ENCODE results near the gene ZFHX2. TPM values are rescaled to one million over a fixed set of nuclear protein-coding genes. Genes with fewer than 3 reads are reported as not detected.

ZFHX2 gene
- total and polyA plus RNA-seq, 2 of the 13 experiments (the other 11 are each of a cell fraction or from before 2014, with no cell fraction given), result 0.17 to 0.44 TPM

DNA sequence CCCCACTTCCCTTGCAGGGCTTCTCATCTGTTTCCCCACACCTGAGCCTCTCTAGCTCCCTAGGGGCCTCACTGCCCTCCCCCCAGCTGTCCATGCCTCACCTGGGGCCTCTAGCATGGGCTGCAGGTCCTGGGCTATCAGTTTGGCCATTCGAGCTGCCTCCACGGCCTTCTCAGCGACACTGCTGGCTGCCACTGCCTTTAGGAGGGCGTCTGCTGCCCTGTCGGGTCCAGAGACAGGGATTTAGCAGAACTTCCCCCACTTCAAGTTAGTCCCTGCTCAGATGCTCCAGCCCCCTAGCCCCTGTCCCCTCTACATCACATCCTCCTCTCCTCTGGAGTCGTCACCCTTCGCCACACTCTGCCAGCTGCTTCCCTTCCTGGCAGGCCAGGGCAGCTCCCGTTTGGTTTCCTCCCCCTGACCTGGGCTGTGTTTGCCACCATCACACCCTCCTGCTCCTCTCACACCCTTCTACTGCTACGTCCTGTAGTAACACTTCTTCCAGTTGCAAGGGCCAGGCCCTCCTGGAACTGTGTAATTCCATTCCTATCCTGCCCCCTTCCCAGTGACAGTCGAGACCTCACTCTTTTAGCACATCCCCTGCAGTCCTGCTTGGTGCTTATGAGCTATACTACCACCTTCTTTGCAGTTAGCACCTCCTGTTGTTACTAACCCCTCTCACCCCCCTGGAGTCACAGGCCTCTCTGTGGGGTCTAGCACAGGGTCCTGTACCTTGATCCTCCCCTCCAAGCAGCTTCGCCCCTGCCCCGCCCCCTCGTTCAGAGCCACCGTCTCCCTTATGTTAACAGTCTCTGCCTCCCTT, 20.3 kb upstream of the ZFHX2 start:
- 13% methylated on average over 14 of the region's 14 CpGs for WGBS (ENCODE audit: low lambda C conversion rate)
- H3K27me3 ChIP-seq (ENCODE audit: control insufficient read depth in 1 of 2, insufficient read depth in 2 of 2, low read length in 2 of 2), result peaks cover 2 to 8% of the 10 kb centered on the region in 2 experiments; a peak in 2 of 5 replicates
- no peaks in the 10 kb centered on the region for H3K9me3 ChIP-seq (ENCODE audit: low read length)
- peak; percentile 7 for ATAC-seq
- intact Hi-C loops (cut with micrococcal nuclease; ENCODE audit: unreplicated experiment), result no loop called here
- no peaks in the 10 kb centered on the region for H3K36me3 ChIP-seq (replicated peaks in 1 of 2; ENCODE audit: control insufficient read depth in 1 of 2, insufficient read depth in 2 of 2, low read length in 2 of 2)
- peak overlapping the region; percentile 27; the same call in 1 of the 2 replicates for H3K9ac ChIP-seq (ENCODE audit: insufficient read depth, low read depth, low read length)
- ChIA-PET POLR2A (interaction anchor here (1.0 to 6.5 kb wide), 12 partner anchors 9 to 250 kb away, joined by 5 to 113 read pairs (median 10); partner anchors contain the start of genes DHRS2, PABPN1 and THTPA), CTCF (ENCODE audit: low intra/inter-chr PET ratio, low total read pairs) (no interaction called here)
- no TSS peak for BruUV-seq (replicated peaks)
- peak overlapping the region; percentile 76 for H3K4me2 ChIP-seq (ENCODE audit: low read depth, low read length)
- peaks cover 3% of the 10 kb centered on the region for H3K79me2 ChIP-seq (ENCODE audit: insufficient read depth, low read length)
- H3K4me1 ChIP-seq (ENCODE audit: insufficient read depth, low read length), result peaks cover 53% of the 10 kb centered on the region
- no peaks in the 10 kb centered on the region for H4K20me1 ChIP-seq (ENCODE audit: insufficient read depth, low read length)
- peak overlapping the region; percentile 1 to 51 (median 5); a peak in 2 of 6 replicates for H3K4me3 ChIP-seq (replicated peaks in 1 of 3; ENCODE audit: insufficient read depth in 1 of 3, low read depth in 2 of 3, low read length in 3 of 3)
- no peak for FAIRE-seq
- no peak overlapping the region for H3K27ac ChIP-seq (ENCODE audit: extremely low read length, insufficient read depth, low read length)
- no peak for DNase-seq (ENCODE audit: low spot score)
- in situ Hi-C loops (cut with HindIII; ENCODE audit: extremely low pct_ligation_motif_present, low pct_unique_long_range_greater_than_20kb), result no loop called here
- peak overlapping the region; percentile 38 for H2AFZ ChIP-seq (ENCODE audit: low read length)
- TF ChIP-seq, protein P1, sequence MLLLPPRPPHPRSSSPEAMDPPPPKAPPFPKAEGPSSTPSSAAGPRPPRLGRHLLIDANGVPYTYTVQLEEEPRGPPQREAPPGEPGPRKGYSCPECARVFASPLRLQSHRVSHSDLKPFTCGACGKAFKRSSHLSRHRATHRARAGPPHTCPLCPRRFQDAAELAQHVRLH (CRISPR knock-in tag; IDR thresholded peaks at IDR 0.05; ENCODE audit: borderline replicate concordance, low read depth), result no peak
- TF ChIP-seq NR2F1 (CRISPR knock-in tag; IDR thresholded peaks at IDR 0.05) (no peak), YEATS2 (CRISPR knock-in tag; IDR thresholded peaks at IDR 0.05; ENCODE audit: borderline replicate concordance) (no peak), ZNF746 (CRISPR knock-in tag; IDR thresholded peaks at IDR 0.05) (no peak), HOXA3 (CRISPR knock-in tag; IDR thresholded peaks at IDR 0.05) (0 out of 2 replicates have a peak, but pooled peaks have one; percentile 14), GZF1 (CRISPR knock-in tag; IDR thresholded peaks at IDR 0.05) (0 out of 2 replicates have a peak, but pooled peaks have one; percentile 14), PRMT3 (CRISPR knock-in tag; IDR thresholded peaks at IDR 0.05; ENCODE audit: borderline replicate concordance, low read depth) (no peak), MED8 (CRISPR knock-in tag; IDR thresholded peaks at IDR 0.05; ENCODE audit: insufficient replicate concordance) (no peak), KAT2B (IDR thresholded peaks at IDR 0.05; ENCODE audit: borderline replicate concordance, low read depth, low read length) (no peak), JUND (CRISPR knock-in tag; IDR thresholded peaks at IDR 0.05) (0 out of 2 replicates have a peak, but pooled peaks have one; percentile 6)
- TF ChIP-seq, protein P2, sequence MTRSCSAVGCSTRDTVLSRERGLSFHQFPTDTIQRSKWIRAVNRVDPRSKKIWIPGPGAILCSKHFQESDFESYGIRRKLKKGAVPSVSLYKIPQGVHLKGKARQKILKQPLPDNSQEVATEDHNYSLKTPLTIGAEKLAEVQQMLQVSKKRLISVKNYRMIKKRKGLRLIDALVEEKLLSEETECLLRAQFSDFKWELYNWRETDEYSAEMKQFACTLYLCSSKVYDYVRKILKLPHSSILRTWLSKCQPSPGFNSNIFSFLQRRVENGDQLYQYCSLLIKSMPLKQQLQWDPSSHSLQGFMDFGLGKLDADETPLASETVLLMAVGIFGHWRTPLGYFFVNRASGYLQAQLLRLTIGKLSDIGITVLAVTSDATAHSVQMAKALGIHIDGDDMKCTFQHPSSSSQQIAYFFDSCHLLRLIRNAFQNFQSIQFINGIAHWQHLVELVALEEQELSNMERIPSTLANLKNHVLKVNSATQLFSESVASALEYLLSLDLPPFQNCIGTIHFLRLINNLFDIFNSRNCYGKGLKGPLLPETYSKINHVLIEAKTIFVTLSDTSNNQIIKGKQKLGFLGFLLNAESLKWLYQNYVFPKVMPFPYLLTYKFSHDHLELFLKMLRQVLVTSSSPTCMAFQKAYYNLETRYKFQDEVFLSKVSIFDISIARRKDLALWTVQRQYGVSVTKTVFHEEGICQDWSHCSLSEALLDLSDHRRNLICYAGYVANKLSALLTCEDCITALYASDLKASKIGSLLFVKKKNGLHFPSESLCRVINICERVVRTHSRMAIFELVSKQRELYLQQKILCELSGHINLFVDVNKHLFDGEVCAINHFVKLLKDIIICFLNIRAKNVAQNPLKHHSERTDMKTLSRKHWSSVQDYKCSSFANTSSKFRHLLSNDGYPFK (CRISPR knock-in tag; IDR thresholded peaks at IDR 0.05; ENCODE audit: borderline replicate concordance), result no peak; the same call in 1 of the 2 replicates
- TF ChIP-seq, protein P3, sequence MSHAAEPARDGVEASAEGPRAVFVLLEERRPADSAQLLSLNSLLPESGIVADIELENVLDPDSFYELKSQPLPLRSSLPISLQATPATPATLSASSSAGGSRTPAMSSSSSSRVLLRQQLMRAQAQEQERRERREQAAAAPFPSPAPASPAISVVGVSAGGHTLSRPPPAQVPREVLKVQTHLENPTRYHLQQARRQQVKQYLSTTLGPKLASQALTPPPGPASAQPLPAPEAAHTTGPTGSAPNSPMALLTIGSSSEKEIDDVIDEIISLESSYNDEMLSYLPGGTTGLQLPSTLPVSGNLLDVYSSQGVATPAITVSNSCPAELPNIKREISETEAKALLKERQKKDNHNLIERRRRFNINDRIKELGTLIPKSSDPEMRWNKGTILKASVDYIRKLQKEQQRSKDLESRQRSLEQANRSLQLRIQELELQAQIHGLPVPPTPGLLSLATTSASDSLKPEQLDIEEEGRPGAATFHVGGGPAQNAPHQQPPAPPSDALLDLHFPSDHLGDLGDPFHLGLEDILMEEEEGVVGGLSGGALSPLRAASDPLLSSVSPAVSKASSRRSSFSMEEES (CRISPR knock-in tag; IDR thresholded peaks at IDR 0.05), result no peak
- TF ChIP-seq, protein P4, sequence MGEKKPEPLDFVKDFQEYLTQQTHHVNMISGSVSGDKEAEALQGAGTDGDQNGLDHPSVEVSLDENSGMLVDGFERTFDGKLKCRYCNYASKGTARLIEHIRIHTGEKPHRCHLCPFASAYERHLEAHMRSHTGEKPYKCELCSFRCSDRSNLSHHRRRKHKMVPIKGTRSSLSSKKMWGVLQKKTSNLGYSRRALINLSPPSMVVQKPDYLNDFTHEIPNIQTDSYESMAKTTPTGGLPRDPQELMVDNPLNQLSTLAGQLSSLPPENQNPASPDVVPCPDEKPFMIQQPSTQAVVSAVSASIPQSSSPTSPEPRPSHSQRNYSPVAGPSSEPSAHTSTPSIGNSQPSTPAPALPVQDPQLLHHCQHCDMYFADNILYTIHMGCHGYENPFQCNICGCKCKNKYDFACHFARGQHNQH (CRISPR knock-in tag; IDR thresholded peaks at IDR 0.05), result no peak
- TF ChIP-seq, protein P5, sequence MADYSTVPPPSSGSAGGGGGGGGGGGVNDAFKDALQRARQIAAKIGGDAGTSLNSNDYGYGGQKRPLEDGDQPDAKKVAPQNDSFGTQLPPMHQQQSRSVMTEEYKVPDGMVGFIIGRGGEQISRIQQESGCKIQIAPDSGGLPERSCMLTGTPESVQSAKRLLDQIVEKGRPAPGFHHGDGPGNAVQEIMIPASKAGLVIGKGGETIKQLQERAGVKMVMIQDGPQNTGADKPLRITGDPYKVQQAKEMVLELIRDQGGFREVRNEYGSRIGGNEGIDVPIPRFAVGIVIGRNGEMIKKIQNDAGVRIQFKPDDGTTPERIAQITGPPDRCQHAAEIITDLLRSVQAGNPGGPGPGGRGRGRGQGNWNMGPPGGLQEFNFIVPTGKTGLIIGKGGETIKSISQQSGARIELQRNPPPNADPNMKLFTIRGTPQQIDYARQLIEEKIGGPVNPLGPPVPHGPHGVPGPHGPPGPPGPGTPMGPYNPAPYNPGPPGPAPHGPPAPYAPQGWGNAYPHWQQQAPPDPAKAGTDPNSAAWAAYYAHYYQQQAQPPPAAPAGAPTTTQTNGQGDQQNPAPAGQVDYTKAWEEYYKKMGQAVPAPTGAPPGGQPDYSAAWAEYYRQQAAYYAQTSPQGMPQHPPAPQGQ (CRISPR knock-in tag; IDR thresholded peaks at IDR 0.05; ENCODE audit: borderline replicate concordance), result no peak

All from HepG2 (cell line).